Transverse colon (tissue), 4 donors: ENCODE measurements around the gene THBS4. TPM values are rescaled to one million over a fixed set of nuclear protein-coding genes. Genes with fewer than 3 reads are reported as not detected.

Source experiments
- DNase-seq: peaks from one replicate; pipeline ENCODE4 v3.0.0-alpha.2; 2019
- H3K27ac ChIP-seq, 4 donors: fragments of 200-600 bp; sonication (generic); 2 replicates each; pipeline ENCODE4 v1.5.1; 2016 to 2018; ENCODE audit warnings: inconsistent platforms in 4 of 4
- H3K27me3 ChIP-seq: fragments of 200-600 bp; sonication (generic); 2 replicates; pipeline ENCODE4 v1.5.1; 2017; ENCODE audit warnings: inconsistent platforms
- H3K36me3 ChIP-seq, 4 donors: fragments of 200-600 bp; sonication (generic); 2 replicates each; pipeline ENCODE4 v1.5.1; 2017 to 2019; ENCODE audit warnings: inconsistent platforms in 4 of 4
- H3K4me1 ChIP-seq, 4 donors: fragments of 200-600 bp; sonication (generic); 2 replicates each; pipeline ENCODE4 v1.5.1; 2017 to 2020; ENCODE audit warnings: inconsistent platforms in 4 of 4
- H3K4me3 ChIP-seq, 4 donors: fragments of 200-600 bp; sonication (generic); 1 replicate in 1 of 4; 2 replicates in 3 of 4; pipeline versions ENCODE4 v1.5.1 to v1.6.1; 2017 to 2019; ENCODE audit warnings: inconsistent platforms in 4 of 4
- H3K9me3 ChIP-seq, 2 donors: fragments of 200-600 bp; sonication (generic); 2 replicates each; pipeline ENCODE4 v1.5.1; 2017 to 2019; ENCODE audit warnings: inconsistent platforms in 2 of 2
- CTCF ChIP-seq, 5 experiments: fragments of 200-600 bp in 3 of 5; fragments of 450-650 bp in 2 of 5; sonication (generic) in 3 of 5; IDR thresholded peaks; 1 replicate in 2 of 5; 2 replicates in 3 of 5; pipeline ENCODE4 v1.5.1; 2016 to 2017; ENCODE audit warnings: antibody characterized with exemption in 5 of 5, inconsistent platforms in 3 of 5, mild to moderate bottlenecking in 2 of 5, moderate library complexity in 1 of 5
- EP300 ChIP-seq: sonication (generic); formaldehyde crosslinking; IDR thresholded peaks from one replicate; pipeline ENCODE4 v1.6.1; 2017; ENCODE audit warnings: antibody characterized with exemption, low read depth
- POLR2A ChIP-seq: fragments of 450-650 bp; IDR thresholded peaks from one replicate; pipeline ENCODE4 v1.6.1; 2016; ENCODE audit warnings: antibody characterized with exemption, mild to moderate bottlenecking, moderate library complexity
- POLR2AphosphoS5 ChIP-seq, 3 donors: sonication (generic); formaldehyde crosslinking; IDR thresholded peaks; one replicate each; pipeline ENCODE4 v1.6.1; 2016; ENCODE audit warnings: antibody characterized with exemption in 3 of 3
- WGBS, 2 donors: methylation state at CpG; one replicate each; pipeline ENCODE4 v1.1.5; 2018; ENCODE audit warnings: low coverage in 1 of 2; 5-methylcytosine and 5-hydroxymethylcytosine counted together
- in situ Hi-C, 4 donors: fragments of 200-750 bp; cut with MboI; loops; one replicate each; pipeline versions ENCODE4 v1.15.0 to v1.15.1; 2017; ENCODE audit warnings: low sequenced_read_pairs in 3 of 4, low pct_ligation_motif_present in 1 of 4, low pct_unique_long_range_greater_than_20kb in 1 of 4
- intact Hi-C: fragments of 100-400 bp; cut with DNase I; formaldehyde crosslinking; loops from one replicate; pipeline ENCODE4 v1.15.1; 2023; ENCODE audit warnings: low total_unique reads
- total RNA-seq, 4 donors: library from RNA; depleted of rRNA; stranded (reverse); fragments of >200 nt; gene quantifications; one replicate each; pipeline ENCODE4 v1.1.0, GENCODE V29; 2016

THBS4 gene
- total RNA-seq, 4 donors from 2014 or later: 5.3 to 116 (median 9.1) TPM

GRCh38 chr5:80034559-80034958 is 589 bp upstream of the THBS4 start:
- WGBS, 2 donors: 29 to 38% methylated on average over 6 to 8 of the region's 8 CpGs
- peak overlapping the region in 1 of 4 donors; percentile 30 for H3K4me3 ChIP-seq
- no peak for DNase-seq

GRCh38 chr5:80035839-80036238 is 691 bp downstream of the THBS4 start:
- H3K4me1 ChIP-seq: peaks cover 0 to 4% (median 2%) of the 10 kb centered on the region in 4 donors
- no peaks in the 10 kb centered on the region for H3K36me3 ChIP-seq
- TF ChIP-seq POLR2AphosphoS5 (IDR thresholded peaks at IDR 0.05): no peak
- no peak for TF ChIP-seq CTCF (IDR thresholded peaks at IDR 0.05)
- TF ChIP-seq EP300: no peak
- TF ChIP-seq POLR2A: no peak
- no peak for DNase-seq
- no peak overlapping the region for H3K4me3 ChIP-seq
- WGBS, 2 donors: 84 to 89% methylated on average over 4 to 7 of the region's 7 CpGs
- in situ Hi-C loops: no loop called here
- intact Hi-C loops: no loop called here
- peaks cover 73% of the 10 kb centered on the region for H3K27me3 ChIP-seq
- no peaks in the 10 kb centered on the region for H3K9me3 ChIP-seq
- H3K27ac ChIP-seq: no peak overlapping the region

More at GRCh38 chr5:80034559-80034958, 589 bp upstream of the THBS4 start:
- TF ChIP-seq POLR2AphosphoS5 (IDR thresholded peaks at IDR 0.05) (no peak), EP300 (no peak), POLR2A (no peak), CTCF (IDR thresholded peaks at IDR 0.05) (no peak)
- intact Hi-C loops: no loop called here
- H3K9me3 ChIP-seq: no peaks in the 10 kb centered on the region
- H3K27ac ChIP-seq: no peak overlapping the region
- H3K4me1 ChIP-seq: peaks cover 0 to 4% (median 2%) of the 10 kb centered on the region in 4 donors
- peaks cover 73% of the 10 kb centered on the region for H3K27me3 ChIP-seq
- in situ Hi-C loops: no loop called here
- H3K36me3 ChIP-seq: no peaks in the 10 kb centered on the region

- Histone ChIP-seq H3K36me3 (no peaks in the 10 kb centered on the region), H3K27ac (no peak overlapping the region), H3K27me3 (peaks cover 73% of the 10 kb centered on the region), H3K4me1 (peaks cover 0 to 4% (median 2%) of the 10 kb centered on the region in 4 donors), H3K9me3 (no peaks in the 10 kb centered on the region), H3K4me3 (no peak overlapping the region)
- whole genome bisulfite sequencing, 2 donors: 68 to 83% methylated on average over 5 of the region's 5 CpGs
- in situ Hi-C loops: no loop called here
- intact Hi-C loops: no loop called here
- TF ChIP-seq CTCF (IDR thresholded peaks at IDR 0.05): no peak
- no peak for TF ChIP-seq POLR2A
- TF ChIP-seq EP300: no peak
- no peak for TF ChIP-seq POLR2AphosphoS5 (IDR thresholded peaks at IDR 0.05)
- no peak for DNase-seq
These were observed 1.5 kb downstream of the THBS4 start for GRCh38 chr5:80036615-80037014.

- in situ Hi-C loops: no loop called here
- peaks cover 70% of the 10 kb centered on the region for H3K27me3 ChIP-seq
- no peak overlapping the region for H3K27ac ChIP-seq
- intact Hi-C loops: no loop called here
- no peaks in the 10 kb centered on the region for H3K36me3 ChIP-seq
- peaks cover 0 to 4% (median 2%) of the 10 kb centered on the region in 4 donors for H3K4me1 ChIP-seq
- DNase-seq: no peak
- 75 to 78% methylated on average over 5 of the region's 5 CpGs for WGBS, 2 donors
- H3K4me3 ChIP-seq: no peak overlapping the region
- no peaks in the 10 kb centered on the region for H3K9me3 ChIP-seq
- no peak for TF ChIP-seq CTCF (IDR thresholded peaks at IDR 0.05)
- TF ChIP-seq POLR2AphosphoS5 (IDR thresholded peaks at IDR 0.05): no peak
- TF ChIP-seq EP300: no peak
- no peak for TF ChIP-seq POLR2A
These were observed 2.2 kb downstream of the THBS4 start for GRCh38 chr5:80037366-80037765.
